Stomach (tissue), 4 donors: ENCODE results near the gene ATP13A1.

Source experiments
- CTCF ChIP-seq, 7 experiments: fragments of 450-650 bp in 4 of 7; fragments of 200-600 bp in 3 of 7; sonication (generic) in 3 of 7; IDR thresholded peaks; one replicate each; pipeline ENCODE4 v1.5.1; 2016 to 2019; ENCODE audit warnings: antibody characterized with exemption in 7 of 7, control low read depth in 2 of 7, mild to moderate bottlenecking in 1 of 7
- EP300 ChIP-seq: sonication (generic); formaldehyde crosslinking; IDR thresholded peaks from one replicate; pipeline ENCODE4 v1.6.1; 2017; ENCODE audit warnings: antibody characterized with exemption
- POLR2A ChIP-seq, 4 donors: fragments of 450-650 bp; IDR thresholded peaks; one replicate each; pipeline ENCODE4 v1.6.1; 2016; ENCODE audit warnings: antibody characterized with exemption in 4 of 4, control low read depth in 2 of 4, mild to moderate bottlenecking in 1 of 4, moderate library complexity in 1 of 4
- POLR2AphosphoS5 ChIP-seq, 3 donors: sonication (generic); formaldehyde crosslinking; IDR thresholded peaks; one replicate each; pipeline ENCODE4 v1.6.1; 2016; ENCODE audit warnings: antibody characterized with exemption in 3 of 3

GRCh38 chr19:19672816-19673215 is 9.3 kb upstream of the ATP13A1 start:
- TF ChIP-seq POLR2A (IDR thresholded peaks at IDR 0.05) (no peak), POLR2AphosphoS5 (IDR thresholded peaks at IDR 0.05) (no peak), CTCF (IDR thresholded peaks at IDR 0.05) (no peak), EP300 (no peak)
